ENCODE results near the gene RPL38.

RPL38 gene

DNA sequence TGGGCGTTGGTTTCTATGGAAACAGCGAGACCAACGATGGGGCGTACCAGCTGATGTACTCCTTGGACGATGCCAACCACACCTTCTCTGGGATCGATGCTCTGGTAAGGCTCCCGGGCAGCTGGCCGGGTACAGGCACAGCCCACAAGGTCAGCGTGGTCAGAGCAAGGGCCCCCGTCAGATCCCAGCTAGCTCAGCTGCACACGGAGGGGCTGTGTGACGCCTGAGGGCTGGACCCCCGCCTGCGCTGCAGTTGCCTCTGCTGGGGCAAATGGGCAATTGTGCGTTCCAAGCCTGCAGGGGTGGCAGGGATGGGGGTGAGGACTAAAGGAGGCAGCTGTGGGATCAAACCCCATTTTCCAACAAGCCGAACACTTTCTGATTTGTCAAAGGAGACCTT lies 27.4 kb downstream of the RPL38 start:
- Histone ChIP-seq H3K4me3 (replicated peaks; ENCODE audit: insufficient read depth, low read length) (no peak overlapping the region), H3K27me3 (ENCODE audit: insufficient read depth, poor library complexity, severe bottlenecking) (no peaks in the 10 kb centered on the region), H3K27ac (replicated peaks) (no peak overlapping the region)
- no peak for DNase-seq (ENCODE audit: low read depth in 1 of 2, low spot score in 1 of 2)
- TF ChIP-seq GABPA (IDR thresholded peaks at IDR 0.05; ENCODE audit: low read depth) (no peak), POLR2AphosphoS5 (IDR thresholded peaks at IDR 0.05; ENCODE audit: low read depth) (no peak), SPI1 (IDR thresholded peaks at IDR 0.05; ENCODE audit: borderline replicate concordance, low read depth) (no peak)
- TF ChIP-seq, protein P1, sequence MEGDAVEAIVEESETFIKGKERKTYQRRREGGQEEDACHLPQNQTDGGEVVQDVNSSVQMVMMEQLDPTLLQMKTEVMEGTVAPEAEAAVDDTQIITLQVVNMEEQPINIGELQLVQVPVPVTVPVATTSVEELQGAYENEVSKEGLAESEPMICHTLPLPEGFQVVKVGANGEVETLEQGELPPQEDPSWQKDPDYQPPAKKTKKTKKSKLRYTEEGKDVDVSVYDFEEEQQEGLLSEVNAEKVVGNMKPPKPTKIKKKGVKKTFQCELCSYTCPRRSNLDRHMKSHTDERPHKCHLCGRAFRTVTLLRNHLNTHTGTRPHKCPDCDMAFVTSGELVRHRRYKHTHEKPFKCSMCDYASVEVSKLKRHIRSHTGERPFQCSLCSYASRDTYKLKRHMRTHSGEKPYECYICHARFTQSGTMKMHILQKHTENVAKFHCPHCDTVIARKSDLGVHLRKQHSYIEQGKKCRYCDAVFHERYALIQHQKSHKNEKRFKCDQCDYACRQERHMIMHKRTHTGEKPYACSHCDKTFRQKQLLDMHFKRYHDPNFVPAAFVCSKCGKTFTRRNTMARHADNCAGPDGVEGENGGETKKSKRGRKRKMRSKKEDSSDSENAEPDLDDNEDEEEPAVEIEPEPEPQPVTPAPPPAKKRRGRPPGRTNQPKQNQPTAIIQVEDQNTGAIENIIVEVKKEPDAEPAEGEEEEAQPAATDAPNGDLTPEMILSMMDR (IDR thresholded peaks at IDR 0.05; ENCODE audit: insufficient read depth, low read length), result no peak
- TF ChIP-seq, protein P2, sequence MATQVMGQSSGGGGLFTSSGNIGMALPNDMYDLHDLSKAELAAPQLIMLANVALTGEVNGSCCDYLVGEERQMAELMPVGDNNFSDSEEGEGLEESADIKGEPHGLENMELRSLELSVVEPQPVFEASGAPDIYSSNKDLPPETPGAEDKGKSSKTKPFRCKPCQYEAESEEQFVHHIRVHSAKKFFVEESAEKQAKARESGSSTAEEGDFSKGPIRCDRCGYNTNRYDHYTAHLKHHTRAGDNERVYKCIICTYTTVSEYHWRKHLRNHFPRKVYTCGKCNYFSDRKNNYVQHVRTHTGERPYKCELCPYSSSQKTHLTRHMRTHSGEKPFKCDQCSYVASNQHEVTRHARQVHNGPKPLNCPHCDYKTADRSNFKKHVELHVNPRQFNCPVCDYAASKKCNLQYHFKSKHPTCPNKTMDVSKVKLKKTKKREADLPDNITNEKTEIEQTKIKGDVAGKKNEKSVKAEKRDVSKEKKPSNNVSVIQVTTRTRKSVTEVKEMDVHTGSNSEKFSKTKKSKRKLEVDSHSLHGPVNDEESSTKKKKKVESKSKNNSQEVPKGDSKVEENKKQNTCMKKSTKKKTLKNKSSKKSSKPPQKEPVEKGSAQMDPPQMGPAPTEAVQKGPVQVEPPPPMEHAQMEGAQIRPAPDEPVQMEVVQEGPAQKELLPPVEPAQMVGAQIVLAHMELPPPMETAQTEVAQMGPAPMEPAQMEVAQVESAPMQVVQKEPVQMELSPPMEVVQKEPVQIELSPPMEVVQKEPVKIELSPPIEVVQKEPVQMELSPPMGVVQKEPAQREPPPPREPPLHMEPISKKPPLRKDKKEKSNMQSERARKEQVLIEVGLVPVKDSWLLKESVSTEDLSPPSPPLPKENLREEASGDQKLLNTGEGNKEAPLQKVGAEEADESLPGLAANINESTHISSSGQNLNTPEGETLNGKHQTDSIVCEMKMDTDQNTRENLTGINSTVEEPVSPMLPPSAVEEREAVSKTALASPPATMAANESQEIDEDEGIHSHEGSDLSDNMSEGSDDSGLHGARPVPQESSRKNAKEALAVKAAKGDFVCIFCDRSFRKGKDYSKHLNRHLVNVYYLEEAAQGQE (IDR thresholded peaks at IDR 0.05; ENCODE audit: insufficient replicate concordance, low read depth), result no peak

DNA sequence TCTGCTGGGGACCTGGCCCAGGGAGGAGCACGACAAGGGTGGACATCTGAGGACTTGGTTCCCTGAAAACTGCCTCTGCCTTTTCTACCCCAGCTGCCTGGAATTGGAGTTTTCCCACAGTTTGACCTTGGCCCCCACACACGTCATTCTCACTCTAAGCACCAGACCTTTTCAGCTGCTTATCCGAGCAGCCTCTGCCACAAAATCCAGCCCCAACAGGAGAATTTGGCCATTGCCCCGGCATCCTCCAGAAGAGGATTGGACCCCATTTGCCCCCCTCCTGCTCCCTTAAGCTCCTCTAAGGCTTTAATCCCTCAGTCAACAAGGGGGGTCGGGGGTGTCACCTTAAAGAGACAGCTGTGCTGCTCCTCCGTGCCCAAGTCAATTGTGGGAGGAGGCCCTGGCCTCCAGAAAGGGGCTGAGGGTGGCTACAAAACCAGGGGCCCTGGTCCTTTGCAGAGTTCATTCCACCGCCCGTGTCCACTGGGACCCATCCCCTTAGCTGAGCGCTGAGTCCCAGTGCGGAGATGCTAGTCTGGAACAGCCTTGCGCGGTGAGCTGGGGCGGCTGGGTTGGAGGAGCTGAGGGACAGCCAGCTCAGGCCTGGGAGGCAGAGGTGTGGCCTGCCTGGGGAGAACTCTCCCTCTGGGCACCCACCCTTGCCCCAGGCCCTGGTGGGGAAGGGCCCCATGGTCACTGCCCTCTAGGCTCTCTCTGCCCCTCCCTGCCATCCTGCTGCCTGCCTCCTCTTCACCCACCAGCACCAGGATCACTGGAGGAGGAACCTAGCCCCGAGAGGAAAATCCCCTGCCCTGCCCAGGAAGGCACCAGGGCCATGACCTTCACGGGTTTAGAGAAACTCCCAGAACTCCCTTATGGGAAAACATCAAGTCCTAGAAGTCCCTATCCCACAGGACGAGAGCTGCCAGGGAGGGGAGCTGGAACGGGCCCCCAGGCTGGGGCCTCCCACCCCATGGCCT lies 28.7 kb downstream of the RPL38 start:
- no peaks in the 10 kb centered on the region for H3K27me3 ChIP-seq (ENCODE audit: insufficient read depth, poor library complexity, severe bottlenecking)
- no peak for DNase-seq (ENCODE audit: low read depth in 1 of 2, low spot score in 1 of 2)
- H3K4me3 ChIP-seq (replicated peaks; ENCODE audit: insufficient read depth, low read length), result no peak overlapping the region
- TF ChIP-seq, protein P1 (IDR thresholded peaks at IDR 0.05; ENCODE audit: insufficient read depth, low read length), result no peak
- TF ChIP-seq POLR2AphosphoS5 (IDR thresholded peaks at IDR 0.05; ENCODE audit: low read depth) (no peak), SPI1 (IDR thresholded peaks at IDR 0.05; ENCODE audit: borderline replicate concordance, low read depth) (no peak), GABPA (IDR thresholded peaks at IDR 0.05; ENCODE audit: low read depth) (no peak)
- TF ChIP-seq, protein P2 (IDR thresholded peaks at IDR 0.05; ENCODE audit: insufficient replicate concordance, low read depth), result no peak
- H3K27ac ChIP-seq (replicated peaks), result no peak overlapping the region

DNA sequence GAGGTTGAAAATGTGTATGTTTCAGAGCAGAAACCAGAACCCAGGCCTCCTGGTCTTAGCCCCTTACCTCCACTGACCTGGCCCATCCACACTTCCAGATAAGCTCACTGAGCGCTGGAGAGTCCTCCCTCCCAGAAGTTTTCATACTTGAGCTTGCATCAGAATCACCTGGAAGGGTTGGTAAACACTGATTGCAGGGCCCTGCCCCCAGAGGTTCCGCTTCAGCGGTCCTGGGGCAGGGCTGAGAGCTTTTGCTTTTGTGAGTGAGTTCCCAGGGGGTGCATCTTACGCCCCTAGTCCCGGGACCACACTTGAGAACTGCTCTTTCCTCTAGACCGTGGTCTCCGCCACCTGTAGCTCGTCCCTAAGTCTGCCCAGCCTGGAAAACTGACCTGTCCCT lies 30.5 kb downstream of the RPL38 start:
- Histone ChIP-seq H3K27ac (replicated peaks) (no peak overlapping the region; the same call in 1 of the 2 replicates), H3K27me3 (ENCODE audit: insufficient read depth, poor library complexity, severe bottlenecking) (no peaks in the 10 kb centered on the region), H3K4me3 (replicated peaks; ENCODE audit: insufficient read depth, low read length) (no peak overlapping the region)
- no peak for TF ChIP-seq SPI1 (IDR thresholded peaks at IDR 0.05; ENCODE audit: borderline replicate concordance, low read depth)
- TF ChIP-seq, protein P1 (IDR thresholded peaks at IDR 0.05; ENCODE audit: insufficient read depth, low read length), result no peak
- TF ChIP-seq POLR2AphosphoS5 (IDR thresholded peaks at IDR 0.05; ENCODE audit: low read depth), result no peak
- TF ChIP-seq GABPA (IDR thresholded peaks at IDR 0.05; ENCODE audit: low read depth), result no peak
- TF ChIP-seq, protein P2 (IDR thresholded peaks at IDR 0.05; ENCODE audit: insufficient replicate concordance, low read depth), result no peak
- DNase-seq (ENCODE audit: low read depth in 1 of 2, low spot score in 1 of 2), result no peak

All from HL-60 (cell line).